ENCODE measurements around the gene MMD. TPM values are rescaled to one million over a fixed set of nuclear protein-coding genes. Genes with fewer than 3 reads are reported as not detected.
"Not testable (repeated sequence)": the region's sequence is repeated elsewhere in the genome, so short reads cannot be mapped to it uniquely, and the experiment has no call there.

MMD gene
- total and polyA plus RNA-seq, 2 of the 13 experiments (the other 11 are each of a cell fraction or from before 2014, with no cell fraction given): 121 to 225 TPM

DNA sequence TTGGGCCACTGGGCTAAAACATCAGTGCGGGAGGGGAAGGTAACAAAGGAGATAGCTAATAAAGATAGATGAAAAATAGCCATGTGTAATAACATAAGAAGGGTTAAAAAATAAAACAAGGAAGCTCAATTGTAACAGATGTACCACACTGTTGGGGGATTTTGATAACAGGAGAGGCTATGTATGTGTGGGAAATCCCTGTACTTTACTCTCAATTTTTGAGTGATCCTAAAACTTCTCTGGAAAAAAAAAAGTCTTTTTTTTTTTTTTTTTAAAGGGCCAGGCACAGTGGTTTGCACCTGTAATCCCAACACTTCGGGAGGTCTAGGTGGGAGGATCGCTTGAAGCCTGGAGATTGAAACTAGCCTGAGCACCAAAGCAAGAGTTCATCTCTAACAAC, 1.9 kb upstream of the MMD start (continued):
- TF ChIP-seq, protein P1, sequence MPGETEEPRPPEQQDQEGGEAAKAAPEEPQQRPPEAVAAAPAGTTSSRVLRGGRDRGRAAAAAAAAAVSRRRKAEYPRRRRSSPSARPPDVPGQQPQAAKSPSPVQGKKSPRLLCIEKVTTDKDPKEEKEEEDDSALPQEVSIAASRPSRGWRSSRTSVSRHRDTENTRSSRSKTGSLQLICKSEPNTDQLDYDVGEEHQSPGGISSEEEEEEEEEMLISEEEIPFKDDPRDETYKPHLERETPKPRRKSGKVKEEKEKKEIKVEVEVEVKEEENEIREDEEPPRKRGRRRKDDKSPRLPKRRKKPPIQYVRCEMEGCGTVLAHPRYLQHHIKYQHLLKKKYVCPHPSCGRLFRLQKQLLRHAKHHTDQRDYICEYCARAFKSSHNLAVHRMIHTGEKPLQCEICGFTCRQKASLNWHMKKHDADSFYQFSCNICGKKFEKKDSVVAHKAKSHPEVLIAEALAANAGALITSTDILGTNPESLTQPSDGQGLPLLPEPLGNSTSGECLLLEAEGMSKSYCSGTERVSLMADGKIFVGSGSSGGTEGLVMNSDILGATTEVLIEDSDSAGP (CRISPR knock-in tag; IDR thresholded peaks at IDR 0.05; ENCODE audit: borderline replicate concordance): peak; percentile 58; the same call in 1 of the 2 replicates
- no peak for TF ChIP-seq RFX1 (IDR thresholded peaks at IDR 0.05)

DNA sequence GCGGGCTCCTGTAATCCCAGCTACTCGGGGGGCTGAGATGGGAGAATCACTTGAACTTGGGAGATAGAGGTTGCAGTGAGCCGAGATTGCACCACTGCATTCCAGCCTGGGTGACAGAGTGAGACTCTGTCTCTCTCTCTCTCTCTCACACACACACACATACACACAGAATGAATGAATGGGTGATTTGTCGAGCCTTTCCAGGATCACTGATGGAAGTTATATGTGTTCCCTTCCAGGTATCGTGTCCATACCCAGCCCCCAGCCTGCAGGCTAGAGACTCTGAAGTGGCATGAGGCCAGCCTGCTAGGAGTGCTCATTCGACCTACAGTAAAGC, 1.2 kb upstream of the MMD start:
- H4K20me1 ChIP-seq (ENCODE audit: insufficient read depth, low read length); H2AFZ ChIP-seq (ENCODE audit: low read length); CTCF ChIA-PET (ENCODE audit: low intra/inter-chr PET ratio, low total read pairs); BruUV-seq (replicated peaks); FAIRE-seq; H3K9me3 ChIP-seq (ENCODE audit: low read length); H3K27me3 ChIP-seq (ENCODE audit: control insufficient read depth in 1 of 2, insufficient read depth in 2 of 2, low read length in 2 of 2); TF ChIP-seq CREB1 (CRISPR knock-in tag; IDR thresholded peaks at IDR 0.05): not testable (repeated sequence)
- Histone ChIP-seq H3K27ac (ENCODE audit: extremely low read length, insufficient read depth, low read length) (peak overlapping the region; percentile 50), H3K79me2 (ENCODE audit: insufficient read depth, low read length) (peaks cover 41% of the 10 kb centered on the region), H3K4me2 (ENCODE audit: low read depth, low read length) (peak overlapping the region; percentile 87), H3K36me3 (replicated peaks in 1 of 2; ENCODE audit: control insufficient read depth in 1 of 2, insufficient read depth in 2 of 2, low read length in 2 of 2) (peaks cover 0 to 21% of the 10 kb centered on the region in 2 experiments), H3K9ac (ENCODE audit: insufficient read depth, low read depth, low read length) (peak overlapping the region; percentile 29), H3K4me1 (ENCODE audit: insufficient read depth, low read length) (peaks cover 59% of the 10 kb centered on the region), H3K4me3 (replicated peaks in 1 of 3; ENCODE audit: insufficient read depth in 1 of 3, low read depth in 2 of 3, low read length in 3 of 3) (peak overlapping the region in 1 of 3 experiments; percentile 8; a peak in 1 of 6 replicates)
- peak; percentile 2; the same call in 2 of the 3 replicates for ATAC-seq
- intact Hi-C loops (cut with micrococcal nuclease; ENCODE audit: unreplicated experiment) (loop anchor here (1.0 to 5.0 kb wide), 5 partner anchors 11 to 92 kb away; no protein-coding TSS in a partner anchor), in situ Hi-C loops (cut with HindIII; ENCODE audit: extremely low pct_ligation_motif_present, low pct_unique_long_range_greater_than_20kb) (loop anchor here (5.0 kb wide), 1 partner anchor 90 kb away; the partner anchor contains the start of gene SMIM36)
- POLR2A ChIA-PET: interaction anchor here (0.8 to 9.0 kb wide), 5 partner anchors 10 to 28 kb away, joined by 3 to 127 read pairs (median 36); no protein-coding TSS in a partner anchor
- peak; percentile 83 for DNase-seq (ENCODE audit: low spot score)
- WGBS (ENCODE audit: low lambda C conversion rate): 24% methylated on average over 6 of the region's 6 CpGs
- TF ChIP-seq, protein P2, sequence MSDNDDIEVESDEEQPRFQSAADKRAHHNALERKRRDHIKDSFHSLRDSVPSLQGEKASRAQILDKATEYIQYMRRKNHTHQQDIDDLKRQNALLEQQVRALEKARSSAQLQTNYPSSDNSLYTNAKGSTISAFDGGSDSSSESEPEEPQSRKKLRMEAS (IDR thresholded peaks at IDR 0.05): 0 out of 2 replicates have a peak, but pooled peaks have one; percentile 17
- peak; percentile 58; the same call in 1 of the 2 replicates for TF ChIP-seq HDAC2 (CRISPR knock-in tag; IDR thresholded peaks at IDR 0.05)
- peak; percentile 56 for TF ChIP-seq POLR2G (IDR thresholded peaks at IDR 0.05; ENCODE audit: low read depth, low read length)
- TF ChIP-seq, protein P3, sequence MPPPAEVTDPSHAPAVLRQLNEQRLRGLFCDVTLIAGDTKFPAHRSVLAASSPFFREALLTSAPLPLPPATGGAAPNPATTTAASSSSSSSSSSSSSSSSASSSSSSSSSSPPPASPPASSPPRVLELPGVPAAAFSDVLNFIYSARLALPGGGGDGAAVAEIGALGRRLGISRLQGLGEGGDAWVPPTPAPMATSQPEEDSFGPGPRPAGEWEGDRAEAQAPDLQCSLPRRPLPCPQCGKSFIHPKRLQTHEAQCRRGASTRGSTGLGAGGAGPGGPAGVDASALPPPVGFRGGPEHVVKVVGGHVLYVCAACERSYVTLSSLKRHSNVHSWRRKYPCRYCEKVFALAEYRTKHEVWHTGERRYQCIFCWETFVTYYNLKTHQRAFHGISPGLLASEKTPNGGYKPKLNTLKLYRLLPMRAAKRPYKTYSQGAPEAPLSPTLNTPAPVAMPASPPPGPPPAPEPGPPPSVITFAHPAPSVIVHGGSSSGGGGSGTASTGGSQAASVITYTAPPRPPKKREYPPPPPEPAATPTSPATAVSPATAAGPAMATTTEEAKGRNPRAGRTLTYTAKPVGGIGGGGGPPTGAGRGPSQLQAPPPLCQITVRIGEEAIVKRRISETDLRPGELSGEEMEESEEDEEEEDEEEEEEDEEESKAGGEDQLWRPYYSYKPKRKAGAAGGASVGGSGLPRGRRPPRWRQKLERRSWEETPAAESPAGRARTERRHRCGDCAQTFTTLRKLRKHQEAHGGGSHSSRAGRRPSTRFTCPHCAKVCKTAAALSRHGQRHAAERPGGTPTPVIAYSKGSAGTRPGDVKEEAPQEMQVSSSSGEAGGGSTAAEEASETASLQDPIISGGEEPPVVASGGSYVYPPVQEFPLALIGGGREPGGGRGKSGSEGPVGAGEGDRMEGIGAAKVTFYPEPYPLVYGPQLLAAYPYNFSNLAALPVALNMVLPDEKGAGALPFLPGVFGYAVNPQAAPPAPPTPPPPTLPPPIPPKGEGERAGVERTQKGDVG (CRISPR knock-in tag; IDR thresholded peaks at IDR 0.05; ENCODE audit: borderline replicate concordance): 0 out of 2 replicates have a peak, but pooled peaks have one; percentile 58
- TF ChIP-seq GABPB1 (CRISPR knock-in tag; IDR thresholded peaks at IDR 0.05): peak; percentile 26; the same call in 1 of the 2 replicates
- peak; percentile 45; the same call in 1 of the 2 replicates for TF ChIP-seq FOXJ3 (CRISPR knock-in tag; IDR thresholded peaks at IDR 0.05; ENCODE audit: borderline replicate concordance)
- TF ChIP-seq ZNF205 (CRISPR knock-in tag; IDR thresholded peaks at IDR 0.05): peak; percentile 49; the same call in 1 of the 2 replicates
- TF ChIP-seq ZC3H4 (CRISPR knock-in tag; IDR thresholded peaks at IDR 0.05; ENCODE audit: borderline replicate concordance): 0 out of 2 replicates have a peak, but pooled peaks have one; percentile 27
- TF ChIP-seq CREB1 (IDR thresholded peaks at IDR 0.05): 0 out of 2 replicates have a peak, but pooled peaks have one; percentile 16
- peak; percentile 48; the same call in 1 of the 2 replicates for TF ChIP-seq GATAD1 (CRISPR knock-in tag; IDR thresholded peaks at IDR 0.05)
- TF ChIP-seq, protein P4, sequence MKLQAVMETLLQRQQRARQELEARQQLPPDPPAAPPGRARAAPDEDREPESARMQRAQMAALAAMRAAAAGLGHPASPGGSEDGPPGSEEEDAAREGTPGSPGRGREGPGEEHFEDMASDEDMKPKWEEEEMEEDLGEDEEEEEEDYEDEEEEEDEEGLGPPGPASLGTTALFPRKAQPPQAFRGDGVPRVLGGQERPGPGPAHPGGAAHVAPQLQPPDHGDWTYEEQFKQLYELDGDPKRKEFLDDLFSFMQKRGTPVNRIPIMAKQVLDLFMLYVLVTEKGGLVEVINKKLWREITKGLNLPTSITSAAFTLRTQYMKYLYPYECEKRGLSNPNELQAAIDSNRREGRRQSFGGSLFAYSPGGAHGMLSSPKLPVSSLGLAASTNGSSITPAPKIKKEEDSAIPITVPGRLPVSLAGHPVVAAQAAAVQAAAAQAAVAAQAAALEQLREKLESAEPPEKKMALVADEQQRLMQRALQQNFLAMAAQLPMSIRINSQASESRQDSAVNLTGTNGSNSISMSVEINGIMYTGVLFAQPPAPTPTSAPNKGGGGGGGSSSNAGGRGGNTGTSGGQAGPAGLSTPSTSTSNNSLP (IDR thresholded peaks at IDR 0.05; ENCODE audit: low read depth, low read length): 0 out of 2 replicates have a peak, but pooled peaks have one; percentile 18
- TF ChIP-seq ZNF616 (CRISPR knock-in tag; IDR thresholded peaks at IDR 0.05; ENCODE audit: low read depth): 0 out of 2 replicates have a peak, but pooled peaks have one; percentile 24
